Measurements from ENCODE around the gene NPTX2. TPM values are rescaled to one million over a fixed set of nuclear protein-coding genes. Genes with fewer than 3 reads are reported as not detected.

Gene NPTX2
- total RNA-seq, 2 donors from 2014 or later, result 3.8 to 6.7 TPM

DNA sequence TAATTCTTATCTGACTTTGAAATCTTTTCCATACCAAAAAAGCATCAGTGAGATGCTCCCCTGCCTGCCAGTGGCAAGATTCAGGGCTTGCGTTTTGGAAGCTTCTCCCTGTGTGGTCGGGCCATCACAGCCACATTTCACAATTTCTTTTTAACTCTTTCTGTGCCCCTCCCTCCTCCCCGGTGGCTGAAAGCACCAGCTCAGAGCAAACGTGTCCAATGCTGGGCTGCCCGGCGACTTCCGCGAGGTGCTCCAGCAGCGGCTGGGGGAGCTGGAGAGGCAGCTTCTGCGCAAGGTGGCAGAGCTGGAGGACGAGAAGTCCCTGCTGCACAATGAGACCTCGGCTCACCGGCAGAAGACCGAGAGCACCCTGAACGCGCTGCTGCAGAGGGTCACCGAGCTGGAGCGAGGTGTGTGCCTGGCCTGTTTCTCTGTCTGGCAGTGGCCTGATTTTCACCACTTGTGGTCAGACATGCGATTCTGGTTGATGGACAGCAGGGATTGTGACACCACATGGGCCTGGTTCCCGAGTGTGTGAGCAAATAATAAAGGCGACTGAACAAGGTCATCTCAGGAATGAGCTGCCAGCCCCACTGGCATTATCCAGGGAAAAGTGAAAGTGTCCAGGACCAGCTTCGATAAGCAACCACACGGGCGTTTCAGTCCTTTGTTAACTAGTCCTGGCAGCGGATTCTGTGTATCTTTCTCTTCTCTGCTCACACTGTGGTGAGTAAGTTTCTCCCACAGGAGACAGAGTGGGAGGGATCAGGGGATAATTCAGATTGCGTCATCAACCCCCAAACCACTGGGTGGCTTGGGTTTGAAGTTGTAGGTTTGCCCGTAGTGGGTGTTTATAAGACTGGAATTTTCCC lies 2.6 kb downstream of the NPTX2 start:
- peaks cover 0 to 19% of the 10 kb centered on the region in 2 donors for H3K27me3 ChIP-seq
- H3K4me3 ChIP-seq, result no peak overlapping the region
- no peaks in the 10 kb centered on the region for H3K36me3 ChIP-seq
- DNase-seq (ENCODE audit: low spot score), result no peak
- H3K9me3 ChIP-seq, result no peaks in the 10 kb centered on the region
- TF ChIP-seq, protein P1, sequence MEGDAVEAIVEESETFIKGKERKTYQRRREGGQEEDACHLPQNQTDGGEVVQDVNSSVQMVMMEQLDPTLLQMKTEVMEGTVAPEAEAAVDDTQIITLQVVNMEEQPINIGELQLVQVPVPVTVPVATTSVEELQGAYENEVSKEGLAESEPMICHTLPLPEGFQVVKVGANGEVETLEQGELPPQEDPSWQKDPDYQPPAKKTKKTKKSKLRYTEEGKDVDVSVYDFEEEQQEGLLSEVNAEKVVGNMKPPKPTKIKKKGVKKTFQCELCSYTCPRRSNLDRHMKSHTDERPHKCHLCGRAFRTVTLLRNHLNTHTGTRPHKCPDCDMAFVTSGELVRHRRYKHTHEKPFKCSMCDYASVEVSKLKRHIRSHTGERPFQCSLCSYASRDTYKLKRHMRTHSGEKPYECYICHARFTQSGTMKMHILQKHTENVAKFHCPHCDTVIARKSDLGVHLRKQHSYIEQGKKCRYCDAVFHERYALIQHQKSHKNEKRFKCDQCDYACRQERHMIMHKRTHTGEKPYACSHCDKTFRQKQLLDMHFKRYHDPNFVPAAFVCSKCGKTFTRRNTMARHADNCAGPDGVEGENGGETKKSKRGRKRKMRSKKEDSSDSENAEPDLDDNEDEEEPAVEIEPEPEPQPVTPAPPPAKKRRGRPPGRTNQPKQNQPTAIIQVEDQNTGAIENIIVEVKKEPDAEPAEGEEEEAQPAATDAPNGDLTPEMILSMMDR (IDR thresholded peaks at IDR 0.05), result no peak
- H3K27ac ChIP-seq, result no peak overlapping the region
- peaks cover 0 to 22% of the 10 kb centered on the region in 2 donors for H3K4me1 ChIP-seq

DNA sequence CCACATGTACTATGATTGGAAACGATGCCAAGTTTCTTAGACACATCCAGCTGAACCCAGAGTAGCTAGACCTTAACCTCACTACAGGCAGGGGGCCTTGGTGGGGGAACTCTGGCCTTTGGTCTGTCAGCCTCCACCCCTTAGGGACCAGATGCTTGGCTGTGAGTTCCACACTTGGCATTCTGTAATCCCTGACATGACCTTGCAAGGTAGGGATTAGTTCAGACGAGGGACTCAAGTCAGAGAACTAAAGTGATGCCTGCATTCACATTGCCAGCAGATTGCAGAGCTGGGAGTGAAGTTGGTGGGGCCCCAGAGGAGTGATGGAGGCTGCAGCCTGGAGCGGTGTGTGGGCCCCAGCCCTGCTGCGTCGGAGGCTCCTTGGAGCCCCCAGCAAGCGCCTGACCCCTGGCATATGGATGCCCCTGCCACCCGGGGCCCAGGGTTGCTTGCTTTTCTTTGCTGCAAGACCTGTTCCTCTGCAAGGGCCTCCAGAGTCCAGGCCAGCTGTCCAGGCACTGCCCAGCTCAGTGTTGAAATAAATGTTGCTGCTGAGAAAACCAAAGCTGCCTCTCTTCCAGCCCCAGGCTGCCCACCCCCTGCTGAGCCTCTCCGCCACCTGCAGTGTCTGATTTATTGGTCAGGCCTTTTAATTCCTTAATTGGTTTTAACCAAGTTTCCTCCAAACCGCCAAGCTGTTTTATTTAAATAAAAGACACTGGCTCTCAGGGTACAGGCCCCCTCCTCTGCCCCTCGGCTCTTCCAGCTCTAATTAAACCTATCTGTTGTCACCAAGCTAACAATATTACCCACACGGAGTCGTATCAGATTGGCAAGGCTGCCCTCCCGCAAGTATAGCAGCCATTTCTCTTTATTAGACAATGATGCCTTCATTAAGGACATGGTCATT lies 4.7 kb downstream of the NPTX2 start:
- no peaks in the 10 kb centered on the region for H3K36me3 ChIP-seq
- no peak overlapping the region for H3K27ac ChIP-seq
- no peak for DNase-seq (ENCODE audit: low spot score)
- no peak overlapping the region for H3K4me3 ChIP-seq
- H3K4me1 ChIP-seq, result peaks cover 0 to 16% of the 10 kb centered on the region in 2 donors
- H3K9me3 ChIP-seq, result no peaks in the 10 kb centered on the region
- TF ChIP-seq, protein P1 (IDR thresholded peaks at IDR 0.05), result no peak
- H3K27me3 ChIP-seq, result peaks cover 0 to 9% of the 10 kb centered on the region in 2 donors

DNA sequence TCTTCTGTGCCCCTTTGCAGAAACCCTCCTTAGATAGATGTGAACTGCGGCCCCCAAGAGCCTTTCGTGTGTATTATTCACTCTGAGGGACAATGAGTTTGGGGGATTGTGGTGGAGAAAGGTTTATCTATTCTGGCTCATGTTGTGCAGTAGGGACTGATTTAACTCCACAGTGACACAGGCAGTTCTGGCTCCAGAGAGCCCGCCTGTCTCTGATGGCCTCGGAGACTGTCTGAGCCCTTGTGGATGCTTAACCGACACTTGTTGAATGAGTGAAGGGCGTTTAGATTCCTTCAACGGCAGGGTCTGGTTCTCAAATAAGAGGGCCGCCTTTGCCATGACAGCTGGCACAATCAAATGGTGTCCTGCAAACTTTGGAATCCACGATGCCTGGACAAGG lies 5.8 kb downstream of the NPTX2 start:
- Histone ChIP-seq H3K4me3 (no peak overlapping the region), H3K27ac (no peak overlapping the region), H3K27me3 (peaks cover 0 to 4% of the 10 kb centered on the region in 2 donors), H3K9me3 (no peaks in the 10 kb centered on the region), H3K4me1 (peaks cover 0 to 8% of the 10 kb centered on the region in 2 donors), H3K36me3 (no peaks in the 10 kb centered on the region)
- TF ChIP-seq, protein P1 (IDR thresholded peaks at IDR 0.05), result no peak
- no peak for DNase-seq (ENCODE audit: low spot score)

DNA sequence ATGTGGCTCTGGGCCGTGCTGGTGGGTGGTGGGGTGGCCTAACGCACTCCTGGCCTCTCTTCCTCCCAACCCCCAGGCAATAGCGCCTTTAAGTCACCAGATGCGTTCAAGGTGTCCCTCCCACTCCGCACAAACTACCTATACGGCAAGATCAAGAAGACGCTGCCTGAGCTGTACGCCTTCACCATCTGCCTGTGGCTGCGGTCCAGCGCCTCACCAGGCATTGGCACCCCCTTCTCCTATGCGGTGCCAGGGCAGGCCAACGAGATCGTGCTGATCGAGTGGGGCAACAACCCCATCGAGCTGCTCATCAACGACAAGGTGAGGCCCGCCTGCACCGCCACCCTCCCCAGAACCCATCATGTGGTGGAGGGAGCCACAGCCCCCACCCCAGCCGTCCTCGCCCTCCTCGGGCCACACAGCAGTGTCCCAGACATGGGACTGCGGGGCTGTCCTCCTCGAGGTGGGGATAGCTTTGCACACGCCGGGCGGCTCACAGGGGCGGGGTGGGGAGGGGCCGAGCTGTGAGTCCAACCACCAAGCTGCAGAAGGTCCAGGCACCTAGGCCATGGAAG lies 7.8 kb downstream of the NPTX2 start:
- Histone ChIP-seq H3K27ac (no peak overlapping the region), H3K27me3 (no peaks in the 10 kb centered on the region), H3K9me3 (no peaks in the 10 kb centered on the region), H3K4me1 (no peaks in the 10 kb centered on the region), H3K36me3 (no peaks in the 10 kb centered on the region), H3K4me3 (no peak overlapping the region)
- TF ChIP-seq, protein P1 (IDR thresholded peaks at IDR 0.05), result no peak
- DNase-seq (ENCODE audit: low spot score), result no peak

DNA sequence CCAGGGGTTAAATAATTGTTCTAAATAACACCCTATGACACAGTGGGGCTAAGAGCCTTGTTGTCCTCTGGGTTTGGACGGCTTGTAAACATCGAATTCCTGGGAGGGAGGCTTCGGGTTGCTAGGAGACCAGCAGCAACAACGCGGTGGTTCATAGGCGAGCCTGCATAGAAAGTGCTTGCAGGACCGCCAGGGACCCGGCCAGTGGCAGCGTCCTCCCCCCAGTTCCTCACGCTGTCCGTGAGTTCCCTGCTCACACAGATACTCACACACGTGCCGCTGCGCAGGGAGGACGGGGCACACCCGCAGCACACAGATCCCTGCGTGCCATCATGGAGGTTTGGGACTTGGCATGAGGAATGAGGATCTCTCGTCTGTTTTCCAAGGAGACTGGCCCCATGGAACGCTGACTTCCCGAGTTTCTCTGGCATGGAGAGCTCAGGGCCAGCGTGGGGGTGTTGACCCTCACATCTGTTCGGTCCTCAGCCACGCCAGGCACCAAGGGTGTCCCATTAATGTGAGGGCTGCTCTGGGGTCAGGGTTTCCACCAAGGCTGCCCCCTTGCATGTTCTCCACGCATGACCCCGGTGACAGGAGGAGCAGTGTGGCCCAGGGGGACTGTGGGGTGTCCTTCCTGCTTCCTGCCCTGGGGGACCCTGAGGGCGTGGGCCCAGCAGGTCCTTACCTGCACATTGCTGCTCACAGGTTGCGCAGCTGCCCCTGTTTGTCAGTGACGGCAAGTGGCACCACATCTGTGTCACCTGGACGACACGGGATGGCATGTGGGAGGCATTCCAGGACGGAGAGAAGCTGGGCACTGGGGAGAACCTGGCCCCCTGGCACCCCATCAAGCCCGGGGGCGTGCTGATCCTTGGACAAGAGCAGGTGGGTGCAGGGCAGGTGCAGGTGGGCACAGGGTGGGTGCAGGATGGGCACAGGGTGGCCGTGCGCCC lies 9.7 kb downstream of the NPTX2 start:
- H3K4me1 ChIP-seq, result no peaks in the 10 kb centered on the region
- H3K27me3 ChIP-seq, result no peaks in the 10 kb centered on the region
- H3K4me3 ChIP-seq, result no peak overlapping the region
- DNase-seq (ENCODE audit: low spot score), result no peak
- H3K9me3 ChIP-seq, result no peaks in the 10 kb centered on the region
- no peak overlapping the region for H3K27ac ChIP-seq
- TF ChIP-seq, protein P1 (IDR thresholded peaks at IDR 0.05), result no peak
- no peaks in the 10 kb centered on the region for H3K36me3 ChIP-seq
